Erythroblast (primary cell): ENCODE measurements around the gene RPL7A.
"Not testable (repeated sequence)": the region's sequence is repeated elsewhere in the genome, so short reads cannot be mapped to it uniquely, and the experiment has no call there.

Experiments
- DNase-seq, 2 experiments: peaks; one replicate each; lab custom pipeline; 2025; lab: John Stamatoyannopoulos, UW
- GATA1 ChIP-seq: IDR thresholded peaks from 2 replicates; pipeline ENCODE4 v1.6.1; 2011; ENCODE audit warnings: low read depth, mild to moderate bottlenecking, control low read depth, low read length, moderate library complexity
- POLR2A ChIP-seq: IDR thresholded peaks from 2 replicates; pipeline ENCODE4 v1.6.1; 2011; ENCODE audit warnings: mild to moderate bottlenecking, low read length

Gene RPL7A

GRCh38 chr9:133375116-133375723, 27.2 kb downstream of the RPL7A start:
- DNase-seq = peak; percentile 57 to 75

GRCh38 chr9:133375724-133376654, 28.0 kb downstream of the RPL7A start, which contains the start of the genes STKLD1 and SURF4:
STKLD1 (plus strand) TSS chr9:133376366; CDS start chr9:133376474, 108 bp downstream.
SURF4 (minus strand) TSS chr9:133376060; CDS start chr9:133375969, 91 bp downstream.
- TF ChIP-seq GATA1 = no peak
- TF ChIP-seq POLR2A = peak; percentile 81
- DNase-seq = peak; percentile 98 to 99

More at GRCh38 chr9:133375116-133375723, 27.2 kb downstream of the RPL7A start:
- TF ChIP-seq POLR2A (no peak), GATA1 (no peak)

- not testable (repeated sequence) for DNase-seq
These were observed 29.3 kb downstream of the RPL7A start for GRCh38 chr9:133377280-133377679.

- TF ChIP-seq GATA1 (no peak), POLR2A (no peak)
- DNase-seq = peak in 1 of 2 experiments; percentile 22
These were observed 29.8 kb downstream of the RPL7A start for GRCh38 chr9:133377721-133378216.

- no peak for TF ChIP-seq POLR2A
- DNase-seq = peak in 1 of 2 experiments; percentile 17
These were observed 30.5 kb downstream of the RPL7A start for GRCh38 chr9:133378408-133378962.

- DNase-seq = no peak
- TF ChIP-seq POLR2A (no peak), GATA1 (no peak)
These were observed 31.4 kb downstream of the RPL7A start for GRCh38 chr9:133379153-133380086.

GRCh38 chr9:133380734-133381133, 32.7 kb downstream of the RPL7A start:
- TF ChIP-seq POLR2A = no peak
- TF ChIP-seq GATA1 = no peak
- no peak for DNase-seq

- no peak for DNase-seq
These were observed 34.6 kb downstream of the RPL7A start for GRCh38 chr9:133382507-133383141.

GRCh38 chr9:133383438-133383837, 35.4 kb downstream of the RPL7A start:
- no peak for TF ChIP-seq GATA1
- TF ChIP-seq POLR2A = no peak
- no peak for DNase-seq

More at GRCh38 chr9:133382507-133383141, 34.6 kb downstream of the RPL7A start:
- TF ChIP-seq GATA1 = no peak

GRCh38 chr9:133384736-133385321, 36.8 kb downstream of the RPL7A start:
- no peak for DNase-seq
- TF ChIP-seq GATA1 (no peak), POLR2A (no peak)

GRCh38 chr9:133385452-133385851, 37.4 kb downstream of the RPL7A start:
- DNase-seq = no peak
- no peak for TF ChIP-seq POLR2A

GRCh38 chr9:133386338-133386737, 38.3 kb downstream of the RPL7A start:
- no peak for DNase-seq

GRCh38 chr9:133387680-133388079, 39.7 kb downstream of the RPL7A start:
- TF ChIP-seq GATA1 (no peak), POLR2A (no peak)
- DNase-seq = no peak

More at GRCh38 chr9:133386338-133386737, 38.3 kb downstream of the RPL7A start:
- TF ChIP-seq POLR2A (no peak), GATA1 (no peak)
